HL-60 (cell line): ENCODE results near the gene SPPL2B.

Experiments
- CTCF ChIP-seq: IDR thresholded peaks from one replicate; pipeline ENCODE4 v1.5.1; 2011; ENCODE audit warnings: low read length, control low read depth, inconsistent platforms; ENCODE audit not compliant: insufficient read depth
- GABPA ChIP-seq: IDR thresholded peaks from 2 replicates; pipeline ENCODE4 v1.6.1; 2012; ENCODE audit warnings: low read depth
- POLR2AphosphoS5 ChIP-seq: IDR thresholded peaks from 2 replicates; pipeline ENCODE4 v1.6.1; 2012; ENCODE audit warnings: low read depth
- REST ChIP-seq: IDR thresholded peaks from 2 replicates; pipeline ENCODE4 v1.6.1; 2012; ENCODE audit warnings: low read depth; ENCODE audit not compliant: insufficient replicate concordance
- SPI1 ChIP-seq: IDR thresholded peaks from 2 replicates; pipeline ENCODE4 v1.6.1; 2012; ENCODE audit warnings: low read depth, mild to moderate bottlenecking, borderline replicate concordance

- TF ChIP-seq CTCF (no peak), POLR2AphosphoS5 (no peak), REST (no peak), SPI1 (no peak), GABPA (no peak)
Measured at GRCh38 chr19:2353887-2354592, 25.6 kb downstream of the SPPL2B start.
